HG03457 (cell line): Measurements from ENCODE around the gene ALPL.

Experiments used
- ATAC-seq: cut with Tn5 transposase; IDR thresholded peaks from one replicate; pipeline ENCODE4 v1.9.1; 2021; ENCODE audit warnings: moderate number of reproducible peaks; ENCODE audit not compliant: unreplicated experiment

ALPL gene

DNA sequence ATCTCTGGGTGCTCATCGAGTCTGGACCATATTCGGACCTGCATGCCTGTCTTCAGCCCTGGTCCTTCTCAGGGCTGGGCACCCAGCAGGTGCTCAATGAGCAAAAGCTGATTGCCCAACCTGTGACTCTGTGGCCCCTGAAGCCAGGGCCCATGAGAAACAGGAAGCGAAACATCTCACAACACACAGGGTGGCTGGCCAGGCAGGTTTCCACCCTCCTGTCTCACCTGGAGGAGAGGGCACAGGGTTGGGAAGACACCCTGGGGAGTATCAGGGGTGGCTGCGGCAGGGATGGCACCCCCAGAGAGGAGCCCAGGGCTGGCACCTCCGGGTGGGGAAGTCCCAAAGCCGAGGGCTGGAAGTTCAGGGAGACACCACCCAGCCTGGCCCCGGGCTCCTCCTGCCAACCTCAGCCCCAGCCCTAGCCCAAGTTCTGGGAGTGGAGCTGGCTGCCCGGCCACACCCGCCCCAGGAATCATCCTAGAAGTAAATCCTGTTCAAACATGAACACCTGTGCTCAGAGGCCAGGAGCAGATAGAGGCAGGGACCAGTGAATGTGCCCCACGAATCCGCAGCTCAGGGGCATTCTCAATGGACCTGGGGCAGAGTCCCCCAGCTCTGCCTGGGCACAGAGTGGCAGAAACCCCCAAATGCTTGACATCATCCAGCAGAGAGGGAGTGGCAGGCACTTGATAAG is 105.3 kb downstream of the ALPL start:
- ATAC-seq = no peak

DNA sequence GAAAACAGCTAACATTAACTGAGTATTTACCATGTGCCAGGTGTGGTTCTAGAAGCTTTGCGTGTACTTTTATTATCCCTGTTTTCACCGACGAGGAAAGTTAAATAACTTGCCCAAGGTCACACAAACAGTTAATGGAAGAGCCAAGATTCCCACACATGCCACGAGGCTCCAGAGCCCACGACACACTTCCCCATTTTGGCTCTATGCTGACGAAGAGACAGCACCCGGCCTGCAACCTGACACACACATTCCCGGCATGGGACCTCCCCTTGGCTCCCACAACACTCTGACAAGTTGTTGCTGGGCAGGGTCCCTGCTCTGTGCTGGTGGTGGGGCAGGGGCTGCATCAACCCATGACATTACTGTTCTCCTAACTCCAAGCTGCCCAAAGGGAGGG is 107.1 kb downstream of the ALPL start:
- no peak for ATAC-seq

DNA sequence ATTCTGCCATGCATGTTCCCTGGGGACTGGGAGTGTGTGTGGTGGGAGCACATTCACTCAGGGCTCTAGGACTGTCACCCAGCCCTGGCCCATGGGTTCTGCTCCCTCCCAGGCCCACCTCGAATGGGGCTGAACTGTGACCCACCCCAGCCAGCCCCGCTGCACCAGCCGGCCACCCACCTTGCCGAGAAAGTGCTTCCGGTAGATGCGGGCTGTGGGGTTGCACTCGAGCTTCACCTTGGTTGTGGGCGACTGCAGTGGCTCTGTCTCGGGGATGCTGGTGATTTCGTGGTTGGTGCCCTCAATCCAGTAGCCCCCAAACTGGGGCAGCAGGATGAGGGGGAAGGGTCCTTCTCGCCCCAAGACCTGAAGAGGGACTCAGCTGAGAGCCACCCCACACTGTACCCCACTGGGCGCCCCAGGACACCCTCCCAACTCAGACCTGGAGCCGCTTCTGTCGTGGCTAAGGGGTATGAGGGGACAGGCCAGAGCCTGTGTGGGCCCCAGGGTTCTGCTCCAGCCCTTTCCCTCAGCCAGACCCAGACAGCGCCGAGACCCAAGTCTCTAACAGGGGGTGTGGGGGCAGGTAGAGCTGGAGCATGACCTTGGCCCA is 108.0 kb downstream of the ALPL start:
- no peak for ATAC-seq

DNA sequence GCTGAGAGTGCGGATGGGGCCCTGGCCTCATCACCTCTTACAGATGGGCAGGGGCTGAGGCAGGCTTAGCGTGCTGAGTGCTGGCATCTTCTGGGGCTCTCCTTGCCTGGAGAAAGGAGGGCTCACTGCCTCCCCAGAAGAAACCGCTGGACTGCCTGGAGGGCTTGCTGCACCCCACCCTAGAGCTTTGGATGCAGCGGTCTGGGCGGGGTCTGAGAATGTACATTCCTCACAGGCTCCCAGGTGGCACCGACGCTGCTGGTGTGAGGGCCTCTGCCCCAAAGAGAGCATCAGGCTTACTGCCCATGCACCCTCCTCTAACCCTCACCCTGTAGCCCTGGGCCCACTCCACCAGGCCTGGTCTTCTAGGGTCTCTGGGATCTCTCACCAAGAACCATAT is 108.8 kb downstream of the ALPL start:
- ATAC-seq = no peak

DNA sequence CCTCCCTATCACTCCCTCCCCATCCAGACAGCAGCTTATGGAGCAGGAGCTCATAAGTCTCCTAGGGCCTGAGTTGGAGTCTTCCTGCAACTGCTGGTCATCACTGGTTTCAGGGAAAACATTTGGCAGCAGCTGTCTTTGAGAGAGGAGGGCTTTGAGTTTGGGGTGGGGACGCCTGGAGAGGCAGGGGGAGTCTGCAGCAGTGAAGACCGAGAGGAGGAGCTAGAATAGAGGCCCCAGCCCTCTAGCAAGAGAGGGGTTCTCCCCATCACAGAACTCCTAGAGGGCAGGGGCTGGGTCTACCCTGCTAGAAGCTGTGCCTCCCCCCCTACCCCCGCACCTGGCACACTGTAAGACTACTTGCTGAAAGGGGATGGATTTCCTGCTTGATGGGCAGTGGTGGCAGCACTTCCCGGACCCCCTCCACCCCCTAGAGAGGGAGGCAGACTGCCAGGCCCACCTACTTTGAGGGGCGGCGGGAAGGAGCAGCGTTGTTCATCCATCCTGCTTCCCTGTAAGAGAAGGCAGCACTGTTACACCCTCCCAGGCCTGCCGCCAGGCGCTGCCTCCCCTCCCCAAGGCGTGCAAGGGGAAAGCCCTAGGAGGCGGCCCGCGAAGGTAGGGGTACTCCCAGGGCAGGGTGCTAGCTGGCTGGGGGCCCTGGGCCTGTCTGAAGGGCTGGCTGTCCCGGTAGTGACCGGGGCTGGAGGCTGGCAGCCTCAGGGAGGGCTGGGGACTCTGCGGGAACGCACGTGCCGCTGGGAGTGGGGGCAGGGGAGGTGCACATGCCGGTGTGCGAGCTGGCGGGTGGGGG is 109.5 kb downstream of the ALPL start:
- no peak for ATAC-seq

DNA sequence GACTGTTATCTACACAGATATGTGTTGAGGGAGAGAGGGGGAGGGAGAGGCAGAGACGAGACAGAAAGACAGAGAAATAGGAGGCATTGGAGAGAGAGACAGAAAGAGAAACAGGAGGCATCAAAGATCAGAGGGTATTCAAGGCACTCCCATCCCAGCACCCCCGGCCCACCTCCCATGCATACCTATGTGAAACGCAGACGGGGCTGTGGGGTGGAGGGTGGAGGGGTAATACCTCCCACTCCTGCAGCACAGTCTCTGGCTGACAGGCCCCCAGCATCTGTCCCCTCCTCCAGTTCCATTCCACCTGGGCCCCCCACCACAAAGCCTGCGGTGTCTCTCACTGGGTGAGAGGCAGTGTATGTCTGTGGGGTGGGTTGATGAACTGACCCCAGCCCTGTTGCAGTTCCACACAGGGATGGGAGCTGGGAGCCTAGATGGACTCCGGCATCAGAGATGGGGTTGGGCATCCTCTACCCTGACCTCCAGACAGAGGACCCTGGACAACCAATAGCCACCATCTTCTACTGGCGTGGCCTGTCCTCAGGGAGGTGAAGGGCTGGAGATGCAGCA is 110.2 kb downstream of the ALPL start:
- ATAC-seq = no peak

DNA sequence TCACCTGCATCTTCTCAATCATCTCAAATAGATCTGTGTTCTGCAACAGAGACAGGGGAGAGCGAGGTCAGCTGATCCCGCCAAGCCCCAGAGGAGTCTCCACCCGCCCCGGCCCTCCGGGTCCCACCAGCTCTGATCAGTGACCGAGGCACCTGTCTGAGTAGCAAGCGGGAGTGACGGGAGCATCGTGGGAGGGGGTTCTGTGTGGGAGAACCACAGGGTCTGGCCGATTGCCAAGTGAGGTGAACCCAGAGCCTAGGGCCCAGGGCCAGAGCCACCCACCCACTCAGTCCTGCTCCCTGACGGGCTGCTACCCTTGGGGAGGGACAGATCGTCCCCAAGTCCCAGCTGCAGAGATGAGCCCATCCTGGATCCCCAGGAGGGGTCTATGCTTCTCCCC is 110.8 kb downstream of the ALPL start:
- no peak for ATAC-seq

DNA sequence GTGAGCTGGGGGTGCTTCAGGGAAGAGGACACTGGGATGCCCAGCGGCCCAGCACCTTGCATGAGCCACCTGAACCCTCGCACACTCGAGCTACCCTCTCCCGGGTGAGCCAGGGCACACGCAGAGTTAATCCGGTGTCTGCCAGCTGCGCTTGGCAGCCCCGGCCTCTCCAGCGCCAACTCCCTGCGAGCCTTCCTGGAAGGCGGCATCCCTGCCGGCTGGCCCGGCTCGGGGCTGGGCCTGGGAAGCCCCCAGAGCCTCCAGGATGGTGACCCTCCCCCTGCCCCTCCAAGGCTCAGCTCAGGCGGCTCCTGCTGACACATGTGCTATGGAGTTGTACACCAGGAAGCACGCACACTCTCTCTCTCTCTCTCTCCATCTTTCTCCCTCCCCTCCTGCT is 111.3 kb downstream of the ALPL start:
- ATAC-seq = no peak

DNA sequence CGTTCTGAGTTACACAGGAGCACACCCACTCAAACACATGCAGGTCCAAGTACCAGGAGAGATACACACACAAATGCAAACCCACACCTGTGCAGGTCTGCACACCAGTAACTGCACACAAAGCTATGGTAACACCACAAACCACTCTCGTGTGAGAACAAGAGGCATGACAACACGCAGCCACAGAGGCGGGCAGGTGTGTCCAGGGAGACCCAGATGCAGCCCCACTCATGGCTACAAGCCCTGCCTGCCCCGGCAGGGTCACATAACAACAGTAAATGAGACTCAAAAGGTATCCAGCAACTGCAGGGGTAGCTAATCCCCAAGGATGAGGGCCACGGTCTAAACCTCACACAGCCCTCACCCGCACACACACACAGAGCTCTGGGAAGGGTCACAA is 111.8 kb downstream of the ALPL start:
- no peak for ATAC-seq

DNA sequence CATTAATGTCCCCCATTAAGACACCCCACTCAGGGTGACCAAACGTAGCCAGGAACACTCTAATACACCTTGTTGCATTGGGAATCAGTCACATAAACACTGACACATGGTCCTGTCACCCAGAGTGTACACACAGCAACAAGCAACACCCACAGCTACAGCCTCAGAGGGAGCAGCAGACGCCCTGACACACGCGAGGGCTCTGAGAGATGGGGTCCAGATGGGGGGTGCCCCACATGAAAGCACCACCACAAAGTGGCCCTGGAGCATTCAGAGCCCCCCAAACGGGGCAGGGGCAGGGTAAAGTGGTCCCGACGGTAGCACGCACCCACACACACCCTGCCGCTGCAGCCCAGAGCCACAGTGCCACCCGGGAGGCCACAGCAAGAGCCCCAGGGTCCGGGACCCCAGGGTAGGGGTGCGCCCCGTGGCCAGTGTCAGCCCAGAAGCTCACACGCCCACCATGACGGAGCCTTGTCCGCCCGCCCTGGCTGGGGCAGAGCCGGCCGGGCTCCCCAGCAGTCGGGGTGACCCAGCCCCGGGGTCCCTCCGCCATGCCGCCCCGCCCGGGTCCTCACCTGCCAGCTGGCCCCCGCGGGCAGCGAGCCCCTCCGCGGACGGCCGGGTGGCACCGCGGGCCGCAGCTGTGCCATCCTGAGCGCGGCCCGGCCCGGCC is 112.7 kb downstream of the ALPL start:
- no peak for ATAC-seq

DNA sequence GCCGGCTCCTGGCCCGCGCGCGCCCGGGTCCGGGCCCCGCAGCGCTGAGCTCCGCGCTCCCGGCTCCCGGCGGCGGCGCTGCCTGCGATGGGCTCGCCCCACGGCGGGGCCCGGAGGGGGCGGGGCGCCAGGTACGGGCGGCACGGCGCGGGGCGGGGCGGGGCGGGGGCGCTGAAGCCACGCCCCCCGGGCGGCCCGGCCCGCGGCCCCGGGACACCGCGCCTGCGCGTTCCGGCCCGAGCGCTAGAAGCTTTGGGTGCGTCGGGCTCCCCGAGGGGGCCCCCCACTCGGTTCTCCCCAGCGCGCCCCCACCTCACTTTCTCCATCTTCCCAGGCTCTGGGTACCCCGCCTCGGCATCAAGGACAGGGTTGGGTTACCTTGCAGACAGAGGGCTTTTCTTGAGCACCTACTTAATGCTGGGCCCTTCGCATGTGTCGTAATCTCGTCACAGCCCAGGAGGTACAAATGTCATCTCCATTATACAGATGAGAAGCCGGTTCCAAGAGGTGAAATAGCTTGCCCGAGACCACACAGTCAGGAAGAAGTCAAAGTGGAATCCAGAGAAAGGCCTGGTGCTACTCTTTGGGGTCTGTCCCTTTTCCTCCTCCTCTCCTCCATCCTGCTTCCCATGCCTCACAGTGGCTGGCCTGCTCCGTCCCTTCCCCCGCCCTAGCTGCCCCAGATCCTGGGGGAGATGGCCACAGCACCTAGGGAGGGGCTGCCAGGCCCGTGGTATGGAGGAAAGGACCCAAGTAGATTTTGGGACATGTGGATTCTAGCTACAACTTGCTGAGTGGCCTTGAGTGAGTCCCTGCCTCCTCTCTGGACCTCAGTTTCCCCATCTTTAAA is 113.5 kb downstream of the ALPL start:
- ATAC-seq = no peak

DNA sequence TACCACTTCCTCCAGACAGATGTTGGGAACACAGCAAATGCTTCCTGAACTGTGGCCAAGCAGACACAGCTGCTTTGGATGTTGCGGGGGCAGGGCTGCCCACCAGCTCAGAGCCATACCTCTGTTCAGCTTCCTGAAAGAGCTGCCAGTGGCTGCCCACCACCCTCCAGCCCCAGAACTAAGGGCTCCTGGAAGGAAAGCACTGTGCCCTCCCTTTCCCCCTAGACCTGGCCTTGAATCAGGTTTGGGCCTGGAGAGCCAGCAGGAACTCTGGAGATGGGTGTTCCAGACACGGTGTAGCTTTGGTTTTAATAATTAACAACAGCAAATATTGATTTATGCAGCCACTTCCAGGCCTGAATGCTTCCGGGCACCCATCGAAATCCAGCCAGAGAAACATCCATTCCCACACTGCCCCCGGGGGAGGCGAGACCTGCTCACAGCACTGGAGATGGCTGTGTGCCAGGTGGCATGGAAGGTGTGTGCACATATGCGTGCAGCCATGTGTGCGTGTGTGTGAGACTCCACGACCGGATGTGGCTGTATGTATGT is 114.3 kb downstream of the ALPL start:
- no peak for ATAC-seq

DNA sequence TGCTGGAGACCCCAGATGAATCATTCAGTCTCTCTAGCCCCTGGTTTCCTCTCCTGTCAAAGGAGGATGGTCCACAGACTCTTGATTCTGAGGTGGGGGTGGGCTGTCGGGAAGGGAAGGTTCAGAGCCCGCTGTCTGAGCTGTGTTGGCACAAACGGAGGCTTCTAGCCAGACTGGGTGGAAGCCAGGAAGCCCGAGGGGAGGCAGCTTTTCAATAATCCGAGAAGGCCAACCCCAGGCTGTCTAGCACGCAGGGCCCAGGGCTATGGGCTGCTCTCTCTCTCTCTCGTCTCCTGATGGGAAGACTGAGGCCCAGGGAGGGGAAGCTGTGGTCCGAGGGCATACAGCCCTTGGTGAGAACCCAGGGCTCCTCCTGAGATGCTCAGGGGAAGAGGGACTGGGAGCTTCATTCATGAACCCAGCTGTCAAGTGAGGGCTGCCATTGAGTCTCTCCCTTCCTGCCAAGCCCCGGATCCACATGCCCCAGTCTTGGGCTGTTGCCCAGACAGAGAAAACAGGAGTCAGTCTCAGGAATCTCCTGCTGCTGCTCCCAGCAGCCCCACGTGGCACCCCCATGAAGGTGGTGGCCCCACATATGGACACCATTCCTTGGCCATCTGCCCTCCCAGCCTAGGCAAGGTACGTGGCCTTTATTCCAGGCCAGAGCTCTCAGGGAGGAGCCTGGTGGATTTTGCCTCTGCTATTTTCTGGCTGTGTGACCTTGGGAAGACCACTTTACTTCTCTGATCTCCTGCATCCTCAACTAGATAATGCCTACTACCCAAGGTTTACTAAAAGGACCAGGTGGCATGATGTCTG is 115.6 kb downstream of the ALPL start:
- no peak for ATAC-seq

DNA sequence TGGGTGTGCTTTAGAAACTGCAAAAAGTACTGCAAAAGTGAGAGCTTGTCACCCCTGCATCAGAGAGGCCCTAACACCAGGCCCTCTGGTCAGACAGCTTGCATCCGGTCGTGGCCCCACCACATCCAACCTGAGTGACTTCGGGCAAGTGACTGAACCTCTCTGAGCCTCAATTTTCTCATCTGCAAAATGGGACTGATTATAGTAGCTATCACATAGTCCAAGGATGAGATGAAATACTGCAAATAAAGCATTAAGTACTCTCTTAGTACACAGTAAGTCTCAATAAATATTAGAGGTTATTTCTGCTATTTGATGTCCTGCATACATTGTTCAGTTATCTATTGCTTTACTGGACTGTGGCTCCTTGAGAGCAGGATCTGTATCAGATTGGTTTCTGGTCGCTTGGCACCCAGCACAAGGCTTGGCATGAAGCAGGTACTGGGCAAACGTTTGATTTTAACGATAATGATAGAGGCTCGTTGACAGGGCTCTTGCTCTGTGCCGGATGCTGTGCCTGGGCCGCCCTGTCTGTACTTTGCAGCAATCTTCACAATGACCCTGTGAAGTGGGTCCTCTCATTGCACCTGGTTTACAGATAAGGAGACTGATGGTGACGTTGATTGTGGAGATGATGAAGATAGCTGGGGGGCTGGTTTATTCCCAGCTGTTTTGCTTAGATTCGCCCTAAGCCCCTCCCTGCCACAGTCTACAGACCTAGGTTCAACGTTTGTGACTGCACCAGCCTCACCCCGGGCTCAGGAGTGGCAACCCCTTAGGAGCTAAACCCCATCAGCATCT is 116.4 kb downstream of the ALPL start:
- no peak for ATAC-seq

DNA sequence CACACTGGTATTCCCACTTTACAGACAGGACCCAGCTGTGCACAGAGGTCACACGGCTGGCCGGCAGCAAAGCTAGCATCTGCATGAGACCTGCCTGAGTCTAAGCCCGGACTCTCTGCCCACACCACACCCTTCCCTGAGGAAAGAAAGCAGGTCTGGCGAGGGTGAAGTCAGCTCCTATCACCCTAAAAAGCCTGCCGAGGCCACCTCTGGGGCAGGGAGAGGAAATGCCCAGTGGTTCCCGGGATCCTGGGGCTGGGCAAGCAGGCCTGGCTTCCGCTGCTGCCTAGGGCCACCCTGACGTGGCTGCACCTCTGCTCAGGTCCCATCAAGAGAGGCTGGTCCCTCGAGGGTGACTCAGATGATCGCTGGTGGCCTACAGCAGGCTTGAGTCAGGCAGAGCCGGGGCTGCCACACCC is 117.7 kb downstream of the ALPL start:
- no peak for ATAC-seq
